Measurements from ENCODE around the gene MYB.

MYB gene

GRCh38 chr6:135196739-135197510 is 15.8 kb downstream of the MYB start:
- Histone ChIP-seq H3K4me1 (ENCODE audit: control insufficient read depth, insufficient read depth, low read length, poor library complexity, severe bottlenecking) (no peaks in the 10 kb centered on the region), H3K4me3 (ENCODE audit: insufficient read depth, low read depth, low read length, poor library complexity, severe bottlenecking) (no peak overlapping the region), H3K27ac (ENCODE audit: insufficient read depth, low read length, poor library complexity, severe bottlenecking) (no peak overlapping the region), H3K36me3 (ENCODE audit: control insufficient read depth, insufficient read depth, low read length) (no peaks in the 10 kb centered on the region), H3K9me3 (ENCODE audit: control insufficient read depth, low read length) (no peaks in the 10 kb centered on the region), H3K27me3 (replicated peaks; ENCODE audit: control insufficient read depth, insufficient read depth, low read length, poor library complexity, severe bottlenecking) (no peaks in the 10 kb centered on the region)
- no peak for DNase-seq

- Histone ChIP-seq H3K4me3 (ENCODE audit: insufficient read depth, low read depth, low read length, poor library complexity, severe bottlenecking) (no peak overlapping the region), H3K9me3 (ENCODE audit: control insufficient read depth, low read length) (no peaks in the 10 kb centered on the region), H3K27me3 (replicated peaks; ENCODE audit: control insufficient read depth, insufficient read depth, low read length, poor library complexity, severe bottlenecking) (no peaks in the 10 kb centered on the region), H3K4me1 (ENCODE audit: control insufficient read depth, insufficient read depth, low read length, poor library complexity, severe bottlenecking) (no peaks in the 10 kb centered on the region), H3K27ac (ENCODE audit: insufficient read depth, low read length, poor library complexity, severe bottlenecking) (no peak overlapping the region), H3K36me3 (ENCODE audit: control insufficient read depth, insufficient read depth, low read length) (no peaks in the 10 kb centered on the region)
- DNase-seq = no peak
Measured at GRCh38 chr6:135202836-135203235, 21.7 kb downstream of the MYB start.

GRCh38 chr6:135204951-135205350 is 23.8 kb downstream of the MYB start:
- H3K4me3 ChIP-seq (ENCODE audit: insufficient read depth, low read depth, low read length, poor library complexity, severe bottlenecking) = no peak overlapping the region
- DNase-seq = no peak
- H3K9me3 ChIP-seq (ENCODE audit: control insufficient read depth, low read length) = no peaks in the 10 kb centered on the region
- H3K27ac ChIP-seq (ENCODE audit: insufficient read depth, low read length, poor library complexity, severe bottlenecking) = no peak overlapping the region
- H3K4me1 ChIP-seq (ENCODE audit: control insufficient read depth, insufficient read depth, low read length, poor library complexity, severe bottlenecking) = peaks cover 5% of the 10 kb centered on the region
- H3K36me3 ChIP-seq (ENCODE audit: control insufficient read depth, insufficient read depth, low read length) = no peaks in the 10 kb centered on the region
- H3K27me3 ChIP-seq (replicated peaks; ENCODE audit: control insufficient read depth, insufficient read depth, low read length, poor library complexity, severe bottlenecking) = no peaks in the 10 kb centered on the region

- H3K27me3 ChIP-seq (replicated peaks; ENCODE audit: control insufficient read depth, insufficient read depth, low read length, poor library complexity, severe bottlenecking) = no peaks in the 10 kb centered on the region
- no peaks in the 10 kb centered on the region for H3K9me3 ChIP-seq (ENCODE audit: control insufficient read depth, low read length)
- peak overlapping the region; percentile 47 for H3K4me3 ChIP-seq (ENCODE audit: insufficient read depth, low read depth, low read length, poor library complexity, severe bottlenecking)
- H3K27ac ChIP-seq (ENCODE audit: insufficient read depth, low read length, poor library complexity, severe bottlenecking) = no peak overlapping the region
- peaks cover 12% of the 10 kb centered on the region for H3K4me1 ChIP-seq (ENCODE audit: control insufficient read depth, insufficient read depth, low read length, poor library complexity, severe bottlenecking)
- H3K36me3 ChIP-seq (ENCODE audit: control insufficient read depth, insufficient read depth, low read length) = no peaks in the 10 kb centered on the region
- no peak for DNase-seq
Measured at GRCh38 chr6:135209803-135210202, 28.7 kb downstream of the MYB start.

- no peak overlapping the region for H3K27ac ChIP-seq (ENCODE audit: insufficient read depth, low read length, poor library complexity, severe bottlenecking)
- H3K4me1 ChIP-seq (ENCODE audit: control insufficient read depth, insufficient read depth, low read length, poor library complexity, severe bottlenecking) = peaks cover 12% of the 10 kb centered on the region
Measured at GRCh38 chr6:135210632-135211305, 29.7 kb downstream of the MYB start.

GRCh38 chr6:135211306-135211702 is 30.2 kb downstream of the MYB start:
- Histone ChIP-seq H3K4me3 (ENCODE audit: insufficient read depth, low read depth, low read length, poor library complexity, severe bottlenecking) (no peak overlapping the region), H3K36me3 (ENCODE audit: control insufficient read depth, insufficient read depth, low read length) (no peaks in the 10 kb centered on the region), H3K27me3 (replicated peaks; ENCODE audit: control insufficient read depth, insufficient read depth, low read length, poor library complexity, severe bottlenecking) (no peaks in the 10 kb centered on the region), H3K27ac (ENCODE audit: insufficient read depth, low read length, poor library complexity, severe bottlenecking) (no peak overlapping the region), H3K4me1 (ENCODE audit: control insufficient read depth, insufficient read depth, low read length, poor library complexity, severe bottlenecking) (peaks cover 12% of the 10 kb centered on the region), H3K9me3 (ENCODE audit: control insufficient read depth, low read length) (no peaks in the 10 kb centered on the region)
- DNase-seq = no peak

More at GRCh38 chr6:135210632-135211305, 29.7 kb downstream of the MYB start:
- Histone ChIP-seq H3K4me3 (ENCODE audit: insufficient read depth, low read depth, low read length, poor library complexity, severe bottlenecking) (no peak overlapping the region), H3K36me3 (ENCODE audit: control insufficient read depth, insufficient read depth, low read length) (no peaks in the 10 kb centered on the region), H3K27me3 (replicated peaks; ENCODE audit: control insufficient read depth, insufficient read depth, low read length, poor library complexity, severe bottlenecking) (no peaks in the 10 kb centered on the region), H3K9me3 (ENCODE audit: control insufficient read depth, low read length) (no peaks in the 10 kb centered on the region)
- no peak for DNase-seq

GRCh38 chr6:135212020-135212806 is 31.1 kb downstream of the MYB start:
- H3K27me3 ChIP-seq (replicated peaks; ENCODE audit: control insufficient read depth, insufficient read depth, low read length, poor library complexity, severe bottlenecking) = no peaks in the 10 kb centered on the region
- H3K4me3 ChIP-seq (ENCODE audit: insufficient read depth, low read depth, low read length, poor library complexity, severe bottlenecking) = no peak overlapping the region
- H3K4me1 ChIP-seq (ENCODE audit: control insufficient read depth, insufficient read depth, low read length, poor library complexity, severe bottlenecking) = peaks cover 12% of the 10 kb centered on the region
- no peaks in the 10 kb centered on the region for H3K36me3 ChIP-seq (ENCODE audit: control insufficient read depth, insufficient read depth, low read length)
- H3K9me3 ChIP-seq (ENCODE audit: control insufficient read depth, low read length) = no peaks in the 10 kb centered on the region
- H3K27ac ChIP-seq (ENCODE audit: insufficient read depth, low read length, poor library complexity, severe bottlenecking) = peak overlapping the region; percentile 7
- no peak for DNase-seq

- DNase-seq = no peak
- Histone ChIP-seq H3K4me3 (ENCODE audit: insufficient read depth, low read depth, low read length, poor library complexity, severe bottlenecking) (no peak overlapping the region), H3K27ac (ENCODE audit: insufficient read depth, low read length, poor library complexity, severe bottlenecking) (peak overlapping the region; percentile 7), H3K9me3 (ENCODE audit: control insufficient read depth, low read length) (no peaks in the 10 kb centered on the region), H3K36me3 (ENCODE audit: control insufficient read depth, insufficient read depth, low read length) (no peaks in the 10 kb centered on the region), H3K4me1 (ENCODE audit: control insufficient read depth, insufficient read depth, low read length, poor library complexity, severe bottlenecking) (peaks cover 12% of the 10 kb centered on the region), H3K27me3 (replicated peaks; ENCODE audit: control insufficient read depth, insufficient read depth, low read length, poor library complexity, severe bottlenecking) (no peaks in the 10 kb centered on the region)
Measured at GRCh38 chr6:135212935-135213334, 31.8 kb downstream of the MYB start.

GRCh38 chr6:135213616-135214015 is 32.5 kb downstream of the MYB start:
- no peaks in the 10 kb centered on the region for H3K36me3 ChIP-seq (ENCODE audit: control insufficient read depth, insufficient read depth, low read length)
- no peaks in the 10 kb centered on the region for H3K9me3 ChIP-seq (ENCODE audit: control insufficient read depth, low read length)
- no peak overlapping the region for H3K4me3 ChIP-seq (ENCODE audit: insufficient read depth, low read depth, low read length, poor library complexity, severe bottlenecking)
- no peak for DNase-seq
- no peak overlapping the region for H3K27ac ChIP-seq (ENCODE audit: insufficient read depth, low read length, poor library complexity, severe bottlenecking)
- peaks cover 12% of the 10 kb centered on the region for H3K4me1 ChIP-seq (ENCODE audit: control insufficient read depth, insufficient read depth, low read length, poor library complexity, severe bottlenecking)
- H3K27me3 ChIP-seq (replicated peaks; ENCODE audit: control insufficient read depth, insufficient read depth, low read length, poor library complexity, severe bottlenecking) = no peaks in the 10 kb centered on the region

- H3K27me3 ChIP-seq (replicated peaks; ENCODE audit: control insufficient read depth, insufficient read depth, low read length, poor library complexity, severe bottlenecking) = no peaks in the 10 kb centered on the region
- H3K4me1 ChIP-seq (ENCODE audit: control insufficient read depth, insufficient read depth, low read length, poor library complexity, severe bottlenecking) = peaks cover 7% of the 10 kb centered on the region
- no peaks in the 10 kb centered on the region for H3K9me3 ChIP-seq (ENCODE audit: control insufficient read depth, low read length)
- DNase-seq = no peak
- no peaks in the 10 kb centered on the region for H3K36me3 ChIP-seq (ENCODE audit: control insufficient read depth, insufficient read depth, low read length)
- no peak overlapping the region for H3K27ac ChIP-seq (ENCODE audit: insufficient read depth, low read length, poor library complexity, severe bottlenecking)
- no peak overlapping the region for H3K4me3 ChIP-seq (ENCODE audit: insufficient read depth, low read depth, low read length, poor library complexity, severe bottlenecking)
Measured at GRCh38 chr6:135215160-135215559, 34.1 kb downstream of the MYB start.

Data from effector memory CD4-positive, alpha-beta T cell (primary cell).